IMR-90 (cell line): ENCODE data around the gene AMBRA1. TPM values are rescaled to one million over a fixed set of nuclear protein-coding genes. Genes with fewer than 3 reads are reported as not detected.

ENCODE experiments used
- ATAC-seq: fragments of 200-7000 bp; cut with Tn5 transposase; 2 replicates; pipeline ENCODE4 v1.9.1; 2020; ENCODE audit warnings: low read depth, mild to moderate bottlenecking, moderate library complexity
- BruUV-seq: library from RNA; stranded (reverse); fragments of 400-500 nt; replicated peaks from 2 replicates; lab custom pipeline; 2021; lab: Mats Ljungman, UMichigan
- CTCF ChIA-PET: fragments of 300-600 bp; formaldehyde crosslinking; extraction: SDS; loops from one replicate; lab custom pipeline; 2021; ENCODE audit warnings: antibody characterized with exemption; lab: Yijun Ruan, JAX
- POLR2A ChIA-PET: fragments of 300-600 bp; sonication (Branson Sonifier 250); formaldehyde crosslinking; loops from one replicate; lab custom pipeline; 2022; ENCODE audit warnings: antibody characterized with exemption; ENCODE audit not compliant: unreplicated experiment; lab: Charles Lee
- DNase-seq: peaks from one replicate; pipeline ENCODE4 v3.0.0; 2013
- H2AFZ ChIP-seq: replicated peaks from 2 replicates; pipeline ENCODE3; 2013; ENCODE audit warnings: low read length, mild to moderate bottlenecking; ENCODE audit not compliant: poor library complexity
- H2AK5ac ChIP-seq: 2 replicates; pipeline ENCODE4 v1.6.1; 2013; ENCODE audit warnings: low read depth, low read length, inconsistent platforms
- H2AK9ac ChIP-seq: replicated peaks from 2 replicates; pipeline ENCODE3; 2013; ENCODE audit warnings: mild to moderate bottlenecking, low read depth, low read length, moderate library complexity; ENCODE audit not compliant: poor library complexity
- H2BK120ac ChIP-seq: 2 replicates; pipeline ENCODE4 v1.6.1; 2013; ENCODE audit warnings: low read depth, low read length, inconsistent platforms
- H2BK15ac ChIP-seq: 3 replicates; pipeline ENCODE4 v1.6.1; 2013; ENCODE audit warnings: low read depth, low read length, inconsistent platforms
- H2BK20ac ChIP-seq: 2 replicates; pipeline ENCODE4 v1.6.1; 2013; ENCODE audit warnings: low read depth, mild to moderate bottlenecking, inconsistent platforms, low read length, moderate library complexity
- H2BK5ac ChIP-seq: 2 replicates; pipeline ENCODE4 v1.6.1; 2013; ENCODE audit warnings: mild to moderate bottlenecking, low read depth, low read length, inconsistent platforms; ENCODE audit not compliant: poor library complexity, severe bottlenecking
- H3K14ac ChIP-seq: replicated peaks from 2 replicates; pipeline ENCODE4 v1.6.1; 2013; ENCODE audit warnings: low read depth, low read length, inconsistent platforms
- H3K18ac ChIP-seq: 2 replicates; pipeline ENCODE4 v1.6.1; 2013; ENCODE audit warnings: low read depth, low read length, control low read depth
- H3K23ac ChIP-seq: 2 replicates; pipeline ENCODE4 v1.6.1; 2013; ENCODE audit warnings: low read depth, low read length, inconsistent platforms
- H3K27ac ChIP-seq: 2 replicates; pipeline ENCODE4 v1.5.1; 2013; ENCODE audit warnings: mild to moderate bottlenecking, control low read depth, low read length; ENCODE audit not compliant: insufficient read depth
- H3K27me3 ChIP-seq: 2 replicates; pipeline ENCODE4 v1.6.1; 2013; ENCODE audit warnings: low read length; ENCODE audit not compliant: control insufficient read depth, insufficient read depth
- H3K36me3 ChIP-seq: 2 replicates; pipeline ENCODE4 v1.6.1; 2013; ENCODE audit warnings: low read length, mixed read lengths; ENCODE audit not compliant: control insufficient read depth, insufficient read depth
- H3K4ac ChIP-seq: 2 replicates; pipeline ENCODE4 v1.6.1; 2013; ENCODE audit warnings: low read depth, low read length, inconsistent platforms
- H3K4me1 ChIP-seq: 2 replicates; pipeline ENCODE4 v1.6.1; 2013; ENCODE audit warnings: low read length, mixed read lengths; ENCODE audit not compliant: control insufficient read depth, insufficient read depth
- H3K4me2 ChIP-seq: 2 replicates; pipeline ENCODE4 v1.6.1; 2013; ENCODE audit warnings: low read depth, mild to moderate bottlenecking, control low read depth, low read length, moderate library complexity
- H3K4me3 ChIP-seq: 2 replicates; pipeline ENCODE4 v1.5.1; 2013; ENCODE audit warnings: low read depth, mild to moderate bottlenecking, control low read depth, low read length, moderate library complexity; ENCODE audit not compliant: insufficient read depth
- H3K56ac ChIP-seq: 2 replicates; pipeline ENCODE4 v1.6.1; 2013; ENCODE audit warnings: low read length, inconsistent platforms; ENCODE audit not compliant: insufficient read depth; ENCODE audit errors: extremely low read depth
- H3K79me1 ChIP-seq, 2 experiments: 2 replicates each; pipeline ENCODE4 v1.6.1; 2013; ENCODE audit warnings: low read length in 2 of 2, inconsistent platforms in 1 of 2, low read depth in 1 of 2
- H3K9ac ChIP-seq: 2 replicates; pipeline ENCODE4 v1.6.1; 2013; ENCODE audit warnings: low read depth, low read length, control low read depth
- H3K9me1 ChIP-seq: 2 replicates; pipeline ENCODE4 v1.6.1; 2013; ENCODE audit warnings: low read length, inconsistent platforms; ENCODE audit not compliant: insufficient read depth
- H3K9me3 ChIP-seq: 2 replicates; pipeline ENCODE4 v1.6.1; 2013; ENCODE audit warnings: low read length; ENCODE audit not compliant: control insufficient read depth, insufficient read depth
- H4K20me1 ChIP-seq: 2 replicates; pipeline ENCODE4 v1.6.1; 2013; ENCODE audit warnings: low read length, inconsistent platforms; ENCODE audit not compliant: insufficient read depth
- H4K5ac ChIP-seq: 2 replicates; pipeline ENCODE4 v1.6.1; 2013; ENCODE audit warnings: mild to moderate bottlenecking, low read depth, low read length, control low read depth
- H4K8ac ChIP-seq, 2 experiments: 2 replicates each; pipeline ENCODE4 v1.6.1; 2013; ENCODE audit warnings: low read depth in 2 of 2, low read length in 2 of 2, control low read depth in 1 of 2, inconsistent platforms in 1 of 2
- H4K91ac ChIP-seq: 2 replicates; pipeline ENCODE4 v1.6.1; 2013; ENCODE audit warnings: low read depth, low read length, inconsistent platforms; ENCODE audit not compliant: insufficient read depth
- FOS ChIP-seq: fragments of 150-350 bp; IDR thresholded peaks from 2 replicates; pipeline ENCODE4 v1.6.1; 2016; ENCODE audit warnings: low read depth, low read length
- SMC3 ChIP-seq: fragments of 150-350 bp; IDR thresholded peaks from 2 replicates; pipeline ENCODE4 v1.6.1; 2016; ENCODE audit warnings: low read depth, mild to moderate bottlenecking, antibody characterized with exemption, low read length, moderate library complexity
- WGBS, 2 experiments: methylation state at CpG; one replicate each; pipeline versions ENCODE4 v1.1.5 to v1.1.7; 2013; ENCODE audit warnings: missing lambda C conversion rate in 2 of 2; ENCODE audit not compliant: insufficient read length in 1 of 2; ENCODE audit errors: extremely low coverage in 2 of 2; 5-methylcytosine and 5-hydroxymethylcytosine counted together
- dilution Hi-C: fragments of 300-500 bp; cut with HindIII; formaldehyde crosslinking; loops from one replicate; pipeline ENCODE4 v1.14.3; 2018; ENCODE audit warnings: low sequenced_read_pairs; ENCODE audit not compliant: unreplicated experiment
- in situ Hi-C: fragments of 300-500 bp; cut with MboI; formaldehyde crosslinking; loops from 3 replicates; pipeline ENCODE4 v1.14.3; 2019; ENCODE audit warnings: low sequenced_read_pairs, inconsistent platforms, mixed read lengths
- intact Hi-C: fragments of 100-400 bp; cut with micrococcal nuclease; formaldehyde crosslinking; loops from 2 replicates; pipeline ENCODE4 v1.10.0; 2022
- polyA plus RNA-seq, 3 experiments: library from polyadenylated mRNA; depleted of rRNA; stranded (reverse); fragments of >200 nt; gene quantifications; 2 replicates each; pipeline ENCODE4 v1.2.3, GENCODE V29; 2012; ENCODE audit warnings: low replicate concordance in 1 of 3
- total RNA-seq: library from RNA; depleted of rRNA; stranded (reverse); fragments of >200 nt; gene quantifications from 2 replicates; pipeline ENCODE4 v1.2.3, GENCODE V29; 2012

AMBRA1 gene
- total and polyA plus RNA-seq, 2 of the 4 experiments (the other 2 are of a cell fraction) = 9.4 to 18.3 TPM

DNA sequence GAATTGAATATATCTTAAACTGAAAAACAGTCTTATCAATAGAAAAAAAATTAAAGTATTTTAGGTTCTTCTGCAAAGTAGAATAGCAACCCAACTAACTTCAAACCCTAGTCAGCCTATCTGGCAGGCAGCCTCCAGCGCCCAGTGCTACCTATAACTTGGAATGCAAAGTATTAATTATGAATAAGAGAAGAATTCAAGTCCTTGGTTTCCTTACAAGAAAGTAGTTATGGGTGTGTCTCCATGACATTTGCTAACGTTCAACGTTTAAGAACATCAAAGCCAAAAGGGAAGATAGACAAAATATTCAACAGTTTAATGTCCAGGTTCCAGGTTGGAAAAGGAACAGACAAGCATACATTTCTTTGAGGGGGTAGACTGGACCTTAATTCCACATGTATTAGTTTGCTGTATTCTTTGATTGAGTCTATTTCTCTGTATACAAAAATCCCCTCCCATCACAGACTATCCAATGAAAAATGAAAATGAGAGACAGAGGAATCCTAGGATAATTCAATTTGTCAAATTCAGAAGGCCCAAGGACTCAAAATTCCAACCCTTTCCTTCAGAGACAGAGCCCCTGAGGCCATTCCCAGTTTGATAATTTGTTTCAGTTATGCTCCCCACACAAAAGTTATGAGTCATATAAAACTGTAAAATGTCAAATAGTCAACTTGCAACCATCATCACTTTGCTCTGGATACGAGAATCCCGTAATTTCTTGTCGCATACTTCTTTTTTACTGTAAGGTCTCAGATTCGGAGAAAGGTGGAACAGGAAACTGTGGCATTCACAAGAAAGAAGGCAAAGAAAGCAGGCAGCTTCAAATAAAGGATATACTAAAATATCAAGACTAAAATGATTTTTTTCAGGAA is 118.5 kb downstream of the AMBRA1 start:
- no peak overlapping the region for H3K23ac ChIP-seq
- no peak overlapping the region for H3K14ac ChIP-seq
- no peak overlapping the region for H4K8ac ChIP-seq
- H3K56ac ChIP-seq = no peak overlapping the region
- H4K91ac ChIP-seq = no peak overlapping the region
- H2BK15ac ChIP-seq = no peak overlapping the region
- ATAC-seq (no peak), DNase-seq (no peak)
- no peak overlapping the region for H3K4ac ChIP-seq
- no peaks in the 10 kb centered on the region for H3K36me3 ChIP-seq
- H2BK120ac ChIP-seq = no peak overlapping the region
- BruUV-seq = no TSS peak
- intact Hi-C loops (no loop called here), dilution Hi-C loops (no loop called here), in situ Hi-C loops (no loop called here)
- H3K9me1 ChIP-seq = peaks cover 3% of the 10 kb centered on the region
- H3K4me3 ChIP-seq = no peak overlapping the region
- H3K18ac ChIP-seq = no peak overlapping the region
- H3K4me2 ChIP-seq = no peak overlapping the region
- H4K5ac ChIP-seq = no peak overlapping the region
- H4K20me1 ChIP-seq = peaks cover 8% of the 10 kb centered on the region; the same call in 1 of the 2 replicates
- no peak overlapping the region for H2AK5ac ChIP-seq
- H2BK20ac ChIP-seq = no peak overlapping the region
- H3K27ac ChIP-seq = no peak overlapping the region
- H3K9me3 ChIP-seq = no peaks in the 10 kb centered on the region
- H3K27me3 ChIP-seq = no peaks in the 10 kb centered on the region
- CTCF ChIA-PET = interaction anchor here (1.1 kb wide), 1 partner anchor 15 kb away, joined by 4 read pairs; no protein-coding TSS in a partner anchor
- H2BK5ac ChIP-seq = no peak overlapping the region
- no peak for TF ChIP-seq SMC3
- no peak for TF ChIP-seq FOS
- 92% methylated on average over 2 of the region's 7 CpGs; no CpG with 5 or more reads in 1 of the 2 experiments for WGBS, 2 experiments
- no peak overlapping the region for H2AK9ac ChIP-seq
- H3K9ac ChIP-seq = no peak overlapping the region
- POLR2A ChIA-PET = no interaction called here
- no peaks in the 10 kb centered on the region for H3K4me1 ChIP-seq
- no peak overlapping the region for H2AFZ ChIP-seq
- H3K79me1 ChIP-seq = peaks cover 24 to 28% of the 10 kb centered on the region in 2 experiments; a peak in 3 of 4 replicates
